Fibroblast of lung (primary cell): ENCODE data around the gene SIRT2. TPM values are rescaled to one million over a fixed set of nuclear protein-coding genes. Genes with fewer than 3 reads are reported as not detected.
"Not testable (repeated sequence)": the region's sequence is repeated elsewhere in the genome, so short reads cannot be mapped to it uniquely, and the experiment has no call there.

Experiments
- DNase-seq, 2 donors: peaks; one replicate each; pipeline versions ENCODE4 v3.0.0 to v3.0.0-alpha.2; 2010; ENCODE audit warnings: low read depth in 2 of 2
- H2AFZ ChIP-seq: 2 replicates; pipeline ENCODE4 v1.5.1; 2012; ENCODE audit warnings: low read length, control low read depth, inconsistent platforms
- H3K27ac ChIP-seq: 2 replicates; pipeline ENCODE4 v1.5.1; 2011; ENCODE audit warnings: low read length, control low read depth; ENCODE audit not compliant: insufficient read depth
- H3K27me3 ChIP-seq: 2 replicates; pipeline ENCODE4 v1.5.1; 2011; ENCODE audit warnings: mild to moderate bottlenecking, low read length; ENCODE audit not compliant: control insufficient read depth, insufficient read depth
- H3K36me3 ChIP-seq: 2 replicates; pipeline ENCODE4 v1.5.1; 2011; ENCODE audit warnings: low read length; ENCODE audit not compliant: control insufficient read depth, insufficient read depth
- H3K4me1 ChIP-seq: 2 replicates; pipeline ENCODE4 v1.5.1; 2011; ENCODE audit warnings: low read length; ENCODE audit not compliant: control insufficient read depth, insufficient read depth; ENCODE audit errors: extremely low read depth
- H3K4me2 ChIP-seq: 2 replicates; pipeline ENCODE4 v1.5.1; 2011; ENCODE audit warnings: low read length, control low read depth; ENCODE audit not compliant: insufficient read depth; ENCODE audit errors: extremely low read depth
- H3K4me3 ChIP-seq, 4 experiments: fragments of 200-600 bp in 1 of 4; sonication (generic) in 1 of 4; replicated peaks in 1 of 4; 2 replicates each; pipeline ENCODE4 v1.5.1; 2011 to 2016; ENCODE audit warnings: low read length in 4 of 4, low read depth in 3 of 4, mild to moderate bottlenecking in 3 of 4, control low read depth in 2 of 4, inconsistent platforms in 1 of 4, mixed read lengths in 1 of 4; ENCODE audit not compliant: insufficient read depth in 1 of 4; ENCODE audit errors: control extremely low read depth in 1 of 4
- H3K79me2 ChIP-seq: 2 replicates; pipeline ENCODE4 v1.5.1; 2012; ENCODE audit warnings: mild to moderate bottlenecking, low read length, inconsistent platforms; ENCODE audit not compliant: control insufficient read depth, insufficient read depth
- H3K9ac ChIP-seq: 2 replicates; pipeline ENCODE4 v1.5.1; 2011; ENCODE audit warnings: mild to moderate bottlenecking, low read length, control low read depth; ENCODE audit not compliant: insufficient read depth
- H3K9me3 ChIP-seq: 2 replicates; pipeline ENCODE4 v1.5.1; 2012; ENCODE audit warnings: low read depth, low read length; ENCODE audit not compliant: control insufficient read depth, insufficient read depth
- H4K20me1 ChIP-seq: 2 replicates; pipeline ENCODE4 v1.5.1; 2011; ENCODE audit warnings: low read length; ENCODE audit not compliant: control insufficient read depth, insufficient read depth; ENCODE audit errors: extremely low read depth
- CTCF ChIP-seq, 2 donors: IDR thresholded peaks in 1 of 2; conservative IDR thresholded peaks in 1 of 2; 1 replicate in 1 of 2; 2 replicates in 1 of 2; pipeline ENCODE4 v1.5.1; 2011 to 2012; ENCODE audit warnings: low read length in 2 of 2, control low read depth in 1 of 2, inconsistent platforms in 1 of 2, low read depth in 1 of 2, mild to moderate bottlenecking in 1 of 2
- EZH2 ChIP-seq: IDR thresholded peaks from 2 replicates; pipeline ENCODE4 v1.5.1; 2012; ENCODE audit warnings: low read length, control low read depth, mild to moderate bottlenecking; ENCODE audit errors: missing control alignments
- polyA plus RNA-seq, 2 donors: library from polyadenylated mRNA; depleted of rRNA in 1 of 2; stranded (reverse) in 1 of 2; unstranded in 1 of 2; fragments of >200 nt; gene quantifications; 2 replicates each; pipeline ENCODE4 v1.2.1, GENCODE V29; 2011 to 2012; ENCODE audit warnings: missing spikeins in 1 of 2
- total RNA-seq: library from RNA; depleted of rRNA; stranded (reverse); fragments of >200 nt; gene quantifications from 2 replicates; pipeline ENCODE4 v1.2.1, GENCODE V29; 2014

The SIRT2 gene
- total and polyA plus RNA-seq, 2 donors (not counting 1 experiment from before 2014, with no cell fraction given) = 38.7 to 51.7 TPM

DNA sequence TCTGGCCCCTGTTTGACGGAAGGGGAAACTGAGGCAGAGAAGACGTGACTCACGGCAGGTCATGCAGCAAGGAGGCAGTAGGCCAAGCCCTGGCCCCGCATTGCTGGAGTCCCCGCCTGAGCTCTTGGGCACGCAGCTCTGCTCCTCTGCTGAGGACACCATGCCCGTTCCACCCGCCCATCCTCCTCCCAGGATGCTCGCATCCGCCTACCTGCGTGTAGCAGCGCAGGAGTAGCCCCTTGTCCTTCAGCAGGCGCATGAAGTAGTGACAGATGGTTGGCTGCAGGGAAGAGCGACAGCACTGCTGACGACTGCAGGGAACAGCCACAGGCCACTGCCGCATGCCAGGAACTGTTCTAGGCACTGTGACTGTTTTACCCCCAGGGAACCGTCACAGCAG, 10.5 kb downstream of the SIRT2 start:
- H2AFZ ChIP-seq = no peak overlapping the region
- no peak overlapping the region for H3K4me2 ChIP-seq
- H3K36me3 ChIP-seq = peaks cover 7% of the 10 kb centered on the region
- TF ChIP-seq CTCF (conservative IDR thresholded peaks at IDR 0.05 in 1 of 2, IDR thresholded peaks at IDR 0.05 in 1 of 2; ENCODE audit: low read depth in 1 of 2, low read length in 2 of 2) (no peak), EZH2 (no peak)
- H3K9me3 ChIP-seq = no peaks in the 10 kb centered on the region
- no peak overlapping the region for H3K27ac ChIP-seq
- no peak overlapping the region for H3K9ac ChIP-seq
- H3K27me3 ChIP-seq = no peaks in the 10 kb centered on the region
- no peak for DNase-seq
- H3K4me1 ChIP-seq = no peaks in the 10 kb centered on the region
- H3K79me2 ChIP-seq = no peaks in the 10 kb centered on the region
- H3K4me3 ChIP-seq = no peak overlapping the region
- H4K20me1 ChIP-seq = no peaks in the 10 kb centered on the region

DNA sequence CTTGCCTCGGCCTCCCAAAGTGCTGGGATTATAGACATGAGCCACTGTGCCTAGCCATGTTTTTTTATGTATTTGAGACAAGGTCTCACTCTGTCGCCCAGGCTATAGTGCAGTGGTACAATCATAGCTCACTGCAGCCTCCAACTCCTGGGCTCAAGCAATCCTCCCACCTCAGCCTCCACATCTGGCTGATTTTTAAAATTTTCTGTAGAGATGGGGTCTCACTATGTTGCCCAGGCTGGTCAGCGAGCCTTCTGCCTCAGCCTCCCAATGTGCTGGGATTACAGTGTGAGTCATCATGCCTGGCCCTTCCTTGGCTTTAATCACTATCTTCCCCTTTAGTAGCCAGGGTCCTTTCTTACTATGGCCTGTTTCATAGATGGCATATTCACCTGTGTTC, 14.7 kb downstream of the SIRT2 start:
- H3K27me3 ChIP-seq, H3K4me2 ChIP-seq, H3K79me2 ChIP-seq, H3K4me1 ChIP-seq, H3K4me3 ChIP-seq, H4K20me1 ChIP-seq, H2AFZ ChIP-seq, H3K27ac ChIP-seq, DNase-seq, H3K36me3 ChIP-seq, H3K9ac ChIP-seq, H3K9me3 ChIP-seq: not testable (repeated sequence)

DNA sequence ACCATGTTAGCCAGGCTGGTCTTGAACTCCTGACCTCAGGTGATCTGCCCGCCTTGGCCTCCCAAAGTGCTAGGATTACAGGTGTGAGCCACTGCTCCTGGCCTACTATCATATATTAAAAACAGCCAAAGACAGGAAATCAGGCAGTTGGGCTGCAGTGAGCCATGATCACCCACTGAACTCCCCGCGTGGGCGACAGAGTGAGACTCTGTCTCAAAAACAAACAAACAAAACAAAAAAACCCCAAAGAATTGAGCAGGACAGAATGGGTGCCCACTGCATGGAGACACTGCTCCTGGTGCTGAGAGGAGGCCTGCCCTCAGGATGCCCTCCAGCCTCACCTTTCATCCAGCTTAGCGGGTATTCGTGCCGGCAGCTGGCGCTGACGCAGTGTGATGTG, 16.1 kb downstream of the SIRT2 start:
- no peak overlapping the region for H3K27ac ChIP-seq
- TF ChIP-seq CTCF (conservative IDR thresholded peaks at IDR 0.05 in 1 of 2, IDR thresholded peaks at IDR 0.05 in 1 of 2; ENCODE audit: low read depth in 1 of 2, low read length in 2 of 2) (no peak), EZH2 (no peak)
- H3K9me3 ChIP-seq = no peaks in the 10 kb centered on the region

More for the DNA sequence above, 16.1 kb downstream of the SIRT2 start:
- no peaks in the 10 kb centered on the region for H4K20me1 ChIP-seq
- DNase-seq = no peak
- no peaks in the 10 kb centered on the region for H3K4me1 ChIP-seq
- H2AFZ ChIP-seq = no peak overlapping the region
- no peak overlapping the region for H3K4me3 ChIP-seq
- H3K36me3 ChIP-seq = no peaks in the 10 kb centered on the region
- H3K79me2 ChIP-seq = no peaks in the 10 kb centered on the region
- no peak overlapping the region for H3K4me2 ChIP-seq
- no peak overlapping the region for H3K9ac ChIP-seq
- H3K27me3 ChIP-seq = no peaks in the 10 kb centered on the region
